HG03175 (cell line): ENCODE data around the gene GTF2F2.

Experiments
- ATAC-seq: cut with Tn5 transposase; IDR thresholded peaks from one replicate; pipeline ENCODE4 v1.9.1; 2021; ENCODE audit warnings: mild to moderate bottlenecking, moderate library complexity; ENCODE audit not compliant: unreplicated experiment

The GTF2F2 gene

DNA sequence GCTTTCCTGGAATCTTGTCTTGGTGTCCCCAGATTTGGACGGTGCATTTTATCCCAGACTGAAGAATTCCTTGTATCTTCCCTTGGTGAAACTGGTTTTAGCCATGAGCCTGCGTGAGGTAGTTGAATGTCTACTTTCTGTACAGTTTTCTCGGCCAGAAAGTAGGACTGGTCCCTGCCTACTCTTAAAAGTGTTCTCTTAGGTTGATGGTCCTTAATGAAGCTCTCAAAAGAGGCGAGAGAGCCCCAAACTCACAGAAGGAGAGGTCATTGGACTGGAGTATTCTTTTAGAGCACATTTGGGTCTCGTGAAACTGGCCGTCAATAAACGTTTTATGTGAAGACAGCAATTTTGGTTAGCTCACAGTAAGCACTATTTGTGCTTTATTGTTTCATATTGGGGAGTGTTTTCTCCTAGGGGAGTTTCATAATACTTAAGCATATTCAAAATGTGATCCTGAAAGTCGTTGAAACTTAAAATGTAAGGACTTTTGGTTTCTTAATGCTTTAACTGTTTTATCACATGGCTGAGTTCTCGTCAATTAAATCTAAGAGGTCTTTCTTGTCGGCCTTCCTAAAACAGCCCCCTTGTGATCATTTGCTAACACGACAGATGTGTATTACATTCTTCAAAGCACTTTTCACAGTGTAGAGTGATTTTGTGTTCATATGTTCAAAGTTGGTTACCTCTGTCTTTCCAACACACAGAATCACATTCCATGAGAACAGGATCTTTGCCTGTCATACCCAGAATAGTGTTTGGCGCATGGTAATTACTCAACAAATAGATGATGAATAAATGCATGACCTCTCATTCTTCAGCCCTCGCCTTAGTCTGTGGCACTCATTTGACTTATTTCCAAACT, 889 bp downstream of the GTF2F2 start:
- ATAC-seq: no peak

DNA sequence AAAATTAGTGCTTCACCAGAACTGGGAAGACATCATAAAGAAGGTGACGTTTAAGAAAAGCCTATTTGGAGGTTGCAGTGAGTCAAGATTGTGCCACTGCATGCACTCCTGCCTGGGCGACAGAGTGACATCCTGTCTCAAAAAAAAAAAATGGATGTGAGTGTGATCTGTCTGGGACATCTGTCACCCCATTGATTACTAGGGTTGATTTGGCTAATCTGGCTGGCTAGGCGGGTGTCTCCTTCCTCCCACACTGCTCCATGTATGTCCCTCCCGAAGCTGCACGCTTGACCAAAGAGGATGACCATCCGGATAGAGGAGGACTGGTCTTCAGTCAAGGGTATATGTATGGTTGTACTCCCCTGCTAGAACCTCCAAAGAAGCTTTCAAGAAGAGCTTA, 2.6 kb downstream of the GTF2F2 start:
- no peak for ATAC-seq

DNA sequence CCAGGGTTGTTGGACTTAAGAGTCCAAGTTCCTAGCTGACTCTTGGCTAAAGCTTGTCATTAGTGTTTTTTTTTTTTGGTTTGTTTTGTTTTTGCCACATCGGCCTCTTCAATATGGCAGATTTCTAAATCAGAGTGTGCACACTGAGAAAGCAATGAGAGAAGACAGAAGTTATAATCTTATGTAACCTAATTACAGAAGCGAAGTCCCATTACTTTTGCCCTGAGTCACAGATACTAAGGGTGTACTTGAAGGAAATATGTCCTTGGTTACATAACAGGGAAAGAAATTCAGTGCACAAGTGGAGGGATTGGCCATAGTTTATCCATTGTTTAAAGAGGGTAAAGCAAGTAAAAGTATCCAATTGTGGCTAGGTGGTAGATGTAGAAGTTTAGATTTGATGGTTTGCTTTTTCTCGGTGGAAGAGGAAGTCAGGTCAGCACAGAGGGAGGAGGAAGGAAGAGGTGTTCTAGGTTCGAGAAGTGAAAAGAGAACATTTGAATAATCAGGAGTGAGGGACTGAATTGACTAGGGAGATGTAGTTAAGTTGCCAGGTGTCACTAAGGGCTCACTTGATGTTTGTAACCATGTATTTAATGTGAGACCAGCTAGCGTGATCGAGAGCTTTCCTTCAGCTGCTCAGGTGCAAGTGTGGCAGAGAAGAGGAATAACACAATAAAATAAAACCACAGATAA, 12.2 kb downstream of the GTF2F2 start:
- peak; percentile 96 for ATAC-seq

DNA sequence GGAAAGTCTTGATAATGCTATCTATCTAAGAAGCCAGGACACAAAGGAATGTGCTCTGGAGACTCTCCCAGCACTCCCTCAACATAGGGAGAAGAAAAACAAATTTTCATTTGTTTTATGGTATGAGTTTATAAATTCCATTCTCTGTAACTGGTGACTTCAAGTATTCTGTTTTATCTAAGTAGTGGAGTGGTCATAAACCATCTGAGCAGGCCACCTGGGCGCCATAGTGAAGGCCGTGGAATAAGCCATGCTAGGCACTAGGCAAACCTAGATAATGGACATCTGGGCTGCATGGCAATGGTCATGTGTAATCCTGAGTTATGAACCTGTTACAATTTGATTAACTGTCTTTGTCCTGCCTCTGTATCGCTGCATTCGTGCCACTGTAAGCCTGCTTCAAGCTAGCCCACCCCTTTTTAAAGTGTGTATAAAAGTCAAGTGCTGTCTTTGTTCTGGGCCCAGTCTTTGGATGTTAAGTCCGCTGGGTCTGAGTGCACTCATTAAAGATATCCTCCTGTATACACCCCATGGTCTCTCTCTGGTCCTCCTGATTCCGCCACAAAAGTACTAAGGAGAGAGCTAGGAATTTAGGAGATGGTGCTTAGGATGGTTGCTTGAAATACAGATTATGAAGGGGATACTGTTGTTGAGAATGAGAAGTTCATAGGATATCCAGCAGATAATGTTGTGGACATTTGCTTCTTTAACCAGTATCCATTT, 13.2 kb downstream of the GTF2F2 start:
- no peak for ATAC-seq

DNA sequence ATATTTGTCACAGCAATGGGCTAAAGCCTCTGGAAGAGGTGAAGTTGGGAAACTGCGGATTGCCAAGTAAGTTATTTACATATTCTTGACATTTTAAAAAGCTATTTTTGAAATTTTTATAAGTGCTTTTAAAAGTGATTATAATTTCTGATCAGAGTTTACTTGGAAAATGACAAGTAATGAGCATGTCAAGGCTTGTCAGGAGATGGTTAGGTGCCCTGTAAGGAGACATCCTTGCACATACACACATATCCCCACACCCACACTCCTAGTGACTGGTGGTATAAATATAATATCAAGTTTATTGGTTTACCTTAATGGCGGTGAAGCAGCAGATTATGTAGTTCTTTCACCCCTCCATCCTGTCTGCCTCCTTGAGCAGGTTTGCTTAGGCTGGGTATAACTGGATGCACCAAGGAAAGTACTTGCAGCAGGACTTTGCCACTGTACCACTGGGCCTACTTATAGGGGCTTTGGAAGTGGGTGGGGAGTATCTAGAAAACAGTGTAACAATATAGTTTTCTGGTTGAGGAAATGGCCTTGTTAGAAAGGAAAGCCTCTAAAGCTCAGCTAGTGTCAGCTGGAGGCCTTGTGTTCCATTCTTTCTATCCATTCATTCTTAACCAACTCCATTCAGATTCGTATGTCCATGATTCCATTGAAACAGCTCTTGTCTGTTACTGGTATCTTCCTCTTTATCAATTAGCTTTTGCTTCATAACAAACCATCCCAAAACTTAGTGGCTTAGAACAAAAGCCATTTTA, 16.6 kb downstream of the GTF2F2 start:
- ATAC-seq: no peak

DNA sequence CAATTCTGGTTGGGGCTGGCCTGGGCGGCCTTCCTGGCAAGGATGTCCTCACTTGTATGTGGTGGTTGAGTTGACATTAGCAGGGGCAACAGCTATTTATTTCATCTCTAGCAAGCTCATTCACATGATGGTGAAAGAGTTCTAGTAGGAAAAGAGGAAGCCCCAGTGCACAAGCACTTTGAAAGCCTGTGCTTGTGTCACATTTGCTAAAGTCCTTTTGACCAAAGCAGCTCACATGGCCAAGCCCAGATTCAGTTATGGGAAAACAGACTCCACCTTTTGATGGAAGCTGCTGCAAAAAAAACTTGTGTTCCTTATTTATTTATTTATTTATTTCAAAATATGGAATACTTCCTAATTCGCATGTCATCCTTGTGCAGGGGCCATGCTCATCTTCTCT, 17.2 kb downstream of the GTF2F2 start:
- ATAC-seq: no peak

DNA sequence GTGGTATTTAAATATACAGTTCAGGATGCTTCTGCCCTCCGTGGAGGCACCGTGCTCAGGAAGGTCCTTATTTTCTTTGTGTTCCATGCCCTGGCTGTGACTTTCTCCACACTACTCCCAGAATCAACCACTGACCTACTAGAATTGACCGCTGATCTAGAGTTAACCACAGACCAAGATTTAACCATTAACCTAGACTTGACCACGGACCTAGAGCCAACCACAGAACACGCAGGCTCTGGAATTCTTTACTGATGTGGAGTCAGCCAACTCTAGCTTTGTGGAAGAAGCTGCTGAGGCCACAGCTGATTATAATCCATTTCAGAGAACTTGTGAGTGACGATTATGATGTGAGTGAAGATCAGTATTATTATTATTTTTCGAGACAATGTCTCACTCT, 18.0 kb downstream of the GTF2F2 start:
- ATAC-seq: no peak

DNA sequence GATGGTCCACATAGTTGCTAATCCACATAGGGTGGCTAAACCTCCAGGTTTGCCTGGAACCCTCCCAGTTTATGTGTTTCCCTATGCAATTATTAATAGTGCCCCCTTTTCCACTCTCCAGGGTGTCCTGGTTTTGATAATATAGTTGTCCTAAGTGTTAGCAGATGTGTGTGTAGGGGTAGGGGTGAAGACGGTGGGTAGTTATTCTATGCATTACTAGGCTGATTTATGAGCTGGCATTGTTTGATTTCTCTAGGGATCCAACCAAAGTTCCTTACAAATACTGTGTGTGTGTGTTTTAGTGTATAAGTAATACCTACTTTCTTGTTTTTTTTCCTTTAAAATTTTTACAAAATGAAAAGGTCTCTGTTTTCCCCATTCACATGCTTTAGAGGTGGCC, 21.1 kb downstream of the GTF2F2 start:
- ATAC-seq: no peak

DNA sequence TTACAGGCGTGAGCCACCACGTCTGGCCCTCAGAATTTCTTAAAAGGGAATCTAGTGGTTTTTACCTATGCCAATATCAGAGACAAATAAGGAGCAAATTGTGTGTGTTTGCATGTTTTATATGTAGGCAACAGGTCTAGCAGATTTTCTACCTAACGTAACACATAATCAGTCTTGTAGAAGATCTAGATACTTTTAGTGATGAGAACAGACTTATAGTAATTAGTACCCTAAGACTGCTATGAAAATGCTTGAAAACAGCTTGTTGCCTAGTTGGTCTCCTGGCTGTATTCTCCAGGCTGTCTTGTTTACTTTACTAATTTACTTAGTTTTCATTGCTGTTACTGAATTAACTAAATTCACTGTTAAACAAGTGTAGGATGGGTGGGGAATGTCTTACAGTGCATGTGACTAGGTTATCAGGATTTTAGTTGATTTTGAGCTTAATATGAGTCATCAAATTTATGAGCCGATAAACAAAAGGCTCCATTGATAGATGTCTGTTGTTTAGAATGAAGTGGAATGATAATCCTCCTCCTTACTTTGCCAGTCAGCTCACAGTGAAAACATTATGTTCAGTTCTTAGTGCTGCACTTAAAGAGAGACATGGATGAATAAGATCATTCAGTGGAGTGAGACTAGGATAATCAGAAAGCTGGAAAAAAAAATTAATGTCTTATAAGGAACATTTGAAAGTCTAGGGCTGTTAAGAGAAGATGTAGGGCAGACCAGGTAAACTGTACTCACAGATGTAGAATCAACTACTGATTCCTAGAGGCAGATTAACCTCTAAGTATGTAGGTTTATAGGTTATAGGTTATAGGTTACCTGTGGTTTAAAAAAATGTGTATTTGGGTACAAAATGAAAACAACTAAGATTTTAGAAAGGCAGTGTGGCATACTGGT, 22.4 kb downstream of the GTF2F2 start:
- ATAC-seq: no peak

DNA sequence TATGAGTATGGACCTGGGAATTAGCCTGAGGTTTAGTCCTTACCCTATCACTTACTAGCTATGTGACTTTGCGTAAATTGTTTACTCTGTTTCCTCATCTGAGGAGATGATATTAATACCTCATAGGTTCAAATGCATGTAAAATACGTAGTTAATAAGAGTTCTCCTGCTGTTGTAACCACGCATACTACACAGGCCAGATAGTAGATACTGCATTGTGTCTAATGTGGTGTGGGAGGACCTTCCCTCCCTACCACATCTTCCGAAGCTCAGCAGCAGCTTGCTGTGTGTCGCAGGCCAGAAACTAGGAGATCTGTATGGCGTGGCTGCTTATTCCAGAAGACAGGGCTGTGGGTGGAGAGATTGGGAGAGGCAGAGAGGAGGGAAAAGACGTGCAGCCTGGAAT, 23.0 kb downstream of the GTF2F2 start:
- no peak for ATAC-seq

DNA sequence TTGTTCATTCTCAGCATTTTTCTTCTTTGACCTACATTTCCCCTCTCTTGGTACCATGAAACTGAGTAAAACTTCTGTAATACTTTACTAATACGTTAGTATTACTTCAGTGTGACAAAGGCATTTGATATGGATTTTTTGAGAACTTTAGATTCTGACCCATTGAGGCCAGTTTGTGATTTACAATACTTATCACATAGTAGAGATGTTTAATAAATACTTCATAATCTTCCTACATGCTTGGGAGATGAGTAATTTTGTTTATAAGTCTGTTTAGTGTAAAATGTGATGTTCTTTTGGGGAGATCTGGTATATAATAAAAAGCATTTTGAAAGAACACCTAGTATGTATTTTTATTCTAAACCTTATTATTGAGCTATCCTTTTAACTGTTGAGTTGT, 29.7 kb downstream of the GTF2F2 start:
- no peak for ATAC-seq

DNA sequence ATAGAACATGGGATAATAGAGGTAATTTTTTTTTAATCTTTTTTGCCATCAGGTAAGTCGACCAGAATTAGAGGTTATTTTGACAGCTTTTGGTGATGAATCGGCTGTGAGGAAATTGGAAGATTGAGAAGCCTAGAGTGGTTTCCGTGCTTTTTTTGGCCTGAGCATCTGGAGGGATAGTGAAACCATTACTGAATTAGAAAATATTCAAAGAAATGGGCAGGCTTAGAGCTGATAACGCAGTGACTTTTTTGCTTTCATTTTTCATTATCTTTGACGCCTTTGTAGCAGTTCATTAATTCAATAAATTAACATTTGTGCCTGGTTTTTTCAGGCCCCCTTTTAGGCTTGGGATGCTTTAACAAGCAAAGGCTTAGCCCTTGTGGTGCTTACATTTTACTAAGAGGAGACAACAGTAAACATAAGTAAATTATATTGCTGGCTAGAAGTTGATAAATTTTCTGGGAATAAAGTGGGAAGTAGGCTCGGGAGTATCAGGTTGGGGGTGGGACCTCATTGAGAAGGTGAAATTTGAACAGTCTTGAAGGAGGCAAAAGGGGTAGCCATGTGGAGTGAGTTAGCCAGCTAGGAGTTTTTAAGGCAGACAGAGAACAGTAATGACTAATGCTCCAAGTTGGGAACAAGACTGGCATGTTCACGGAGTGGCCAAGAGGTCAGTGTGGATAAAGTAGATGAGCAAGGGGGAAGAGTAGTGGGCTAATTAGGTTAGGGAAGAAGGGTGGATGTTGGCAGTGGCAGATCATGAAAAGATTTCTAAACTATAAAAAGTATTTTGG, 36.5 kb downstream of the GTF2F2 start:
- ATAC-seq: no peak

DNA sequence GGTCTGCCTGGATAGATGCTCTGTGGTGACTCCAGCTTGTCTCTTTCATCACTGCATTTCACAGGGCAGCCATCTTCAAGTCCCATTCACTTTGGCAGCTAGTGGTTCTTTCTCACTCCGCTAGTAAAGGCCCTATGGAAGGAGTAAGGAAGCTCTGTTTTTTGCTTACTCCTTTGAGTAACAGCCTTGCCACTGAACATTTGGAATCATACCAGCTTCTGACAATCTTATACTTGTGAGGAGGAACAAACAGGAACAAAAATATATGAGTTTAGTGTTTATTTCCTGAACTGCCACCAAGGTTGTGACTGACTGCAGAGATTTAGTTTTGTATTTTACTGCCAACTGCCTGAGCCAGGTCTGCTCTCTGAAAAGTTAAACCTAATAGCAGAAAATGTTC, 41.9 kb downstream of the GTF2F2 start:
- ATAC-seq: no peak

DNA sequence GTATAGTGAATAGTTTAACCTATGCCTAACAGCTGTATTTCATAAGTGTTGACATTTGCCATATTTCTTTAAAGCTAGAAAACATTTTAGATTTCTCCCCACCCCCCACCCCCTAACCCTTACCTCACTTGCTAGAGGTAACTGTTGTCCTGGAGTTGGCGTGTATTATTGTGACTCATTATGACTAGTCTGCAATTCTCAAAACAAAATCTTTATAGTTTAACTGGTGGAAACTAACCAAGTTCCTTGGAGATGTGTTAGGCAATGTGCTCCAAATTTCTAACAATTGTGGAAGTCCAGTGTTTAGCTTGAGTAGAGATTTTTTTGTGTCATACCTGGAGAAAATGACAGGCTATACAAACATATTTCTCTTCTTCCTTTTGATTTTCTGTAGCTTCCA, 42.5 kb downstream of the GTF2F2 start:
- ATAC-seq: no peak

DNA sequence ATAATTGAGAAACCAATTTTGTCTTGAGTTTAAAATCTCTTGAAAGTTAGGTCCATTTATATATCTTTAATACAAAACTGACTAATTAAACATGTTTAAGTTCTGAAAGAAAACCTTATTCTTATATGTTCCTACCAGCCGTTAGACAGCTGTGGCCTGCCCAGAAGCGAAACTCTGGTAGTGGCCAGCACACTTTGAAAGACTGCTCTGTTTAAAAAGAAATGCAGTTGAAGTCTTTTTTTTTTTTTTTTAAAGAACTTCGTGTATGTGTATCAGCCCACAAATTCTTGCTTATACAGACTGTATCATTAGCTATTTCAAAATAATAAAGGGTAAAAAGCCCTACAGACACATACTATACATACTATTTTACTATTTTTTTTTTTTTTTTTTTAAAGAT, 46.5 kb downstream of the GTF2F2 start:
- ATAC-seq: no peak

DNA sequence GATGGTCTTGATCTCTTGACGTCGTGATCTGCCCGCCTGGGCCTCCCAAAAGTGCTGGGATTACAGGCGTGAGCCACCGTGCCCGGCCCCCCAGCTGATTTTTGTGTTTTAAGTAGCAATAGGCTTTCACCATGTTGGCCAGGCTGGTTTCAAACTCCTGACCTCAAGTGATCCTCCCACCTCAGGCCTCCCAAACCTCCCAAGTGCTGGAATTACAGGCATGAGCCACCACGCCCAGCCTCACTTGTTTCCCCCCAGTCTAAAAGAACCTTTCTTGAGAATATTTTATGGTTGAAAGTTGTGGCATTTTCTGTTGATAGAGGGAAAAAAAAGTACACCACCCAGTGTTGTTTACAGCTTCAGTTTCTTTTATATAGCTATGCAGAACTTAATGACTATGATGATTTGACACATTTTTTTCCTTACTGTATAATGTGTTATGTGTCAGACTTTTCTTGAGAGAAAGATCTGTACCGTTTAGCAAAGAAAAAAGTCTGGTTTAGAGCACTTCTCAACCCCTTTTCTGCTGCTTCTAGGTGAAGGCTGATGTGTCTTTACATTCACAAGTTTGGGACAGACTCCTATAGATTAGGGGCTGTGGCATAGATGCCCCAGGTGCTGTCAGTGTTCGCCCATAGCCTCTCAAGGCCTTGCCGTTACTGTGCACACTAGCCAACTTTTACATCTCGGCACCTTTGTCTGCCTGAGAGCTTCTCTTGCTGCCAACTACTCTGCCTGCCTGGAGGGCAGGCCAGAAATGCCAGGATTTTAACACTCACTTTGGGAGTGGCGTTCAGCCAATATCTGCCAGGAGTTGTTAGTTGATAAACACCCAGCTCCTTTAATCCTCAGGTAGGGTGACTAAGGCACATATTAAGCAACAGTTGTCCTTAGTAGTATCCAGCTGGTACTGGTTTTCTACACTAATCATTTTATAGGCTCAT, 47.6 kb downstream of the GTF2F2 start:
- no peak for ATAC-seq

DNA sequence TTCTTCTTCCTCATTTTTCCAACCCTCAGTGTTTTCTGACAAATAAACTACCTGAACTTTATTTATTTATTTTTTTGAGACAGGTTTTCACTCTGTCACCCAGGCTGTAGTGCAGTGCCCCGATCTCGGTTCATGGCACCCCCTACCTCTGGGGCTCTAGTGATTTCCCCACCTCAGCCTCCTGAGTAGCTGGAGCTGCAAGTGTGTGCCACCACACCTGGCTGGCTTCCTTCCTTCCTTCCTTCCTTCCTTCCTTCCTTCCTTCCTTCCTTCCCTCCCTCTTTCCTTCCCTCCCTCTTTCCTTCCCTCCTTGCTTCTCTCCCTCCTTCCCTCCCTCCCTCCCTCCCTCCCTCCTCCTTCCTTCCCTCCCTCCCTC, 48.2 kb downstream of the GTF2F2 start:
- ATAC-seq: no peak

DNA sequence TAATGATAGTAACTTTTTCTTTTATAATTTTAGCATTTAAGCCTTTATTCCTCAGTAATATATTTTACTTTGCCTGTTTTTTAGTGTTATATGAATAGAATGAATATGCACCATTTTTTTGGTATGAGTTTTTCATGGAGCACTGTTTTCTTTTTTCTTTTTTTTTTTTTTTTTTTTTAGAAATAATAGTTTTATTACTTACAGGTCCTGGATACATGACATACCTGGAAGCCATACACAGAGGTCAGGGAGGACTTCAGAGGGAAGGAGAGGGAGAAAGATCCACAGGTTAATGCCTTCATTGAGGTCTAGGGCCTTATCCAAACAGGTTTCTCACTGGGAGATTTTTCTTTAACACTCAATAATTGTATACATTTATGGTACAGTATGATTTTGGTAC, 54.2 kb downstream of the GTF2F2 start:
- ATAC-seq: no peak
